Measurements from ENCODE around the gene F2RL3.

The F2RL3 gene

GRCh38 chr19:16898361-16899015, 9.7 kb downstream of the F2RL3 start:
- TF ChIP-seq CTCF (IDR thresholded peaks at IDR 0.05; ENCODE audit: low read length, missing control alignments): no peak
- H3K4me3 ChIP-seq (replicated peaks; ENCODE audit: low read depth, low read length): no peak overlapping the region
- no peak for DNase-seq (ENCODE audit: low read depth)

- H3K4me3 ChIP-seq (replicated peaks; ENCODE audit: low read depth, low read length): no peak overlapping the region
- DNase-seq (ENCODE audit: low read depth): peak; percentile 45
- TF ChIP-seq CTCF (IDR thresholded peaks at IDR 0.05; ENCODE audit: low read length, missing control alignments): peak; percentile 56
These were observed 10.8 kb downstream of the F2RL3 start for GRCh38 chr19:16899566-16900075.

- H3K4me3 ChIP-seq (replicated peaks; ENCODE audit: low read depth, low read length): no peak overlapping the region
- no peak for TF ChIP-seq CTCF (IDR thresholded peaks at IDR 0.05; ENCODE audit: low read length, missing control alignments)
- no peak for DNase-seq (ENCODE audit: low read depth)
These were observed 12.8 kb downstream of the F2RL3 start for GRCh38 chr19:16901491-16902175.

- no peak for DNase-seq (ENCODE audit: low read depth)
- no peak overlapping the region for H3K4me3 ChIP-seq (replicated peaks; ENCODE audit: low read depth, low read length)
- no peak for TF ChIP-seq CTCF (IDR thresholded peaks at IDR 0.05; ENCODE audit: low read length, missing control alignments)
These were observed 13.7 kb downstream of the F2RL3 start for GRCh38 chr19:16902545-16902944.

GRCh38 chr19:16903347-16903746, 14.5 kb downstream of the F2RL3 start:
- TF ChIP-seq CTCF (IDR thresholded peaks at IDR 0.05; ENCODE audit: low read length, missing control alignments): no peak
- DNase-seq (ENCODE audit: low read depth): no peak
- no peak overlapping the region for H3K4me3 ChIP-seq (replicated peaks; ENCODE audit: low read depth, low read length)

- H3K4me3 ChIP-seq (replicated peaks; ENCODE audit: low read depth, low read length): no peak overlapping the region
These were observed 15.8 kb downstream of the F2RL3 start for GRCh38 chr19:16904599-16904998.

More at GRCh38 chr19:16904599-16904998, 15.8 kb downstream of the F2RL3 start:
- no peak for DNase-seq (ENCODE audit: low read depth)
- no peak for TF ChIP-seq CTCF (IDR thresholded peaks at IDR 0.05; ENCODE audit: low read length, missing control alignments)

All from fibroblast of pulmonary artery (primary cell).